ENCODE measurements around the gene PITPNM2.

- TF ChIP-seq CTCF (conservative IDR thresholded peaks at IDR 0.05; ENCODE audit: low read depth in 2 of 2), result no peak
- no peak for TF ChIP-seq JUNB (IDR thresholded peaks at IDR 0.05; ENCODE audit: unreplicated experiment)
- TF ChIP-seq EZH2phosphoT487 (IDR thresholded peaks at IDR 0.05; ENCODE audit: unreplicated experiment), result no peak
These were observed 37.9 kb downstream of the PITPNM2 start for GRCh38 chr12:123113026-123113425.

Data from GM23338 (cell line).